Left lung (tissue), 10 donors: Measurements from ENCODE around the gene KRT16. TPM values are rescaled to one million over a fixed set of nuclear protein-coding genes. Genes with fewer than 3 reads are reported as not detected.
"Not testable (repeated sequence)": the region's sequence is repeated elsewhere in the genome, so short reads cannot be mapped to it uniquely, and the experiment has no call there.

Experiments used
- ATAC-seq: fragments of 200-7000 bp; cut with Tn5 transposase; one replicate; pipeline ENCODE4 v1.9.1; 2020; ENCODE audit warnings: moderate library complexity
- DNase-seq, 4 donors: peaks; one replicate each; pipeline ENCODE4 v3.0.0-alpha.2; 2013 to 2020
- H3K27ac ChIP-seq, 2 donors: fragments of 200-600 bp; sonication (generic) in 1 of 2; one replicate each; pipeline versions ENCODE4 v1.5.0 to v1.8.0; 2020 to 2021
- H3K27me3 ChIP-seq, 2 donors: fragments of 200-600 bp; sonication (generic) in 1 of 2; one replicate each; pipeline versions ENCODE4 v1.5.0 to v1.8.0; 2020 to 2021
- H3K36me3 ChIP-seq, 2 donors: fragments of 200-600 bp; sonication (generic) in 1 of 2; one replicate each; pipeline versions ENCODE4 v1.5.0 to v1.8.0; 2020 to 2021
- H3K4me1 ChIP-seq, 2 donors: fragments of 200-600 bp; one replicate each; pipeline ENCODE4 v1.8.0; 2021
- H3K4me3 ChIP-seq, 2 donors: fragments of 200-600 bp; sonication (generic) in 1 of 2; one replicate each; pipeline versions ENCODE4 v1.5.0 to v1.8.0; 2020 to 2021; ENCODE audit warnings: mild to moderate bottlenecking in 1 of 2
- H3K9me3 ChIP-seq, 2 donors: fragments of 200-600 bp; sonication (generic) in 1 of 2; one replicate each; pipeline versions ENCODE4 v1.5.0 to v1.8.0; 2020 to 2021
- intact Hi-C, 2 donors: fragments of 100-400 bp; cut with DNase I; formaldehyde crosslinking; loops; one replicate each; pipeline versions ENCODE4 v1.11.2 to v1.14.2; 2022
- polyA plus RNA-seq, 6 donors: library from polyadenylated mRNA; unstranded; fragments of 120-200 nt; gene quantifications; one replicate each; pipeline ENCODE4 v1.2.1, GENCODE V29; 2013; ENCODE audit not compliant: insufficient read length in 6 of 6
- total RNA-seq, 2 donors: library from RNA; stranded (reverse); fragmentation: NEBNext Ultra II Directional; extraction: Animal tissue kit (Norgen Biotek cat#: 25700); gene quantifications; one replicate each; pipeline ENCODE4 v1.2.1, GENCODE V29; 2021
- TF ChIP-seq, protein P1 (sequence below), 2 donors: fragments of 200-600 bp; sonication (generic) in 1 of 2; IDR thresholded peaks; one replicate each; pipeline versions ENCODE4 v1.5.0 to v1.8.0; 2021; ENCODE audit warnings: antibody characterized with exemption in 2 of 2
- donor health status: DM: no; HTN: yes; CAD: no.
- donor health status: DM: no; HTN: no; CAD: no.

The KRT16 gene
- total and polyA plus RNA-seq, 8 donors, result 0.65 to 1.0 TPM; not detected in 6

- Histone ChIP-seq H3K9me3 (no peaks in the 10 kb centered on the region), H3K27ac (no peak overlapping the region), H3K4me1 (no peaks in the 10 kb centered on the region), H3K4me3 (no peak overlapping the region), H3K27me3 (peaks cover 0 to 34% of the 10 kb centered on the region in 2 donors), H3K36me3 (no peaks in the 10 kb centered on the region)
- ATAC-seq, result no peak
- TF ChIP-seq, protein P1, sequence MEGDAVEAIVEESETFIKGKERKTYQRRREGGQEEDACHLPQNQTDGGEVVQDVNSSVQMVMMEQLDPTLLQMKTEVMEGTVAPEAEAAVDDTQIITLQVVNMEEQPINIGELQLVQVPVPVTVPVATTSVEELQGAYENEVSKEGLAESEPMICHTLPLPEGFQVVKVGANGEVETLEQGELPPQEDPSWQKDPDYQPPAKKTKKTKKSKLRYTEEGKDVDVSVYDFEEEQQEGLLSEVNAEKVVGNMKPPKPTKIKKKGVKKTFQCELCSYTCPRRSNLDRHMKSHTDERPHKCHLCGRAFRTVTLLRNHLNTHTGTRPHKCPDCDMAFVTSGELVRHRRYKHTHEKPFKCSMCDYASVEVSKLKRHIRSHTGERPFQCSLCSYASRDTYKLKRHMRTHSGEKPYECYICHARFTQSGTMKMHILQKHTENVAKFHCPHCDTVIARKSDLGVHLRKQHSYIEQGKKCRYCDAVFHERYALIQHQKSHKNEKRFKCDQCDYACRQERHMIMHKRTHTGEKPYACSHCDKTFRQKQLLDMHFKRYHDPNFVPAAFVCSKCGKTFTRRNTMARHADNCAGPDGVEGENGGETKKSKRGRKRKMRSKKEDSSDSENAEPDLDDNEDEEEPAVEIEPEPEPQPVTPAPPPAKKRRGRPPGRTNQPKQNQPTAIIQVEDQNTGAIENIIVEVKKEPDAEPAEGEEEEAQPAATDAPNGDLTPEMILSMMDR (IDR thresholded peaks at IDR 0.05), result no peak
- DNase-seq, result no peak
- intact Hi-C loops, result no loop called here
Measured at GRCh38 chr17:41619036-41619926, 6.7 kb upstream of the KRT16 start.

DNA sequence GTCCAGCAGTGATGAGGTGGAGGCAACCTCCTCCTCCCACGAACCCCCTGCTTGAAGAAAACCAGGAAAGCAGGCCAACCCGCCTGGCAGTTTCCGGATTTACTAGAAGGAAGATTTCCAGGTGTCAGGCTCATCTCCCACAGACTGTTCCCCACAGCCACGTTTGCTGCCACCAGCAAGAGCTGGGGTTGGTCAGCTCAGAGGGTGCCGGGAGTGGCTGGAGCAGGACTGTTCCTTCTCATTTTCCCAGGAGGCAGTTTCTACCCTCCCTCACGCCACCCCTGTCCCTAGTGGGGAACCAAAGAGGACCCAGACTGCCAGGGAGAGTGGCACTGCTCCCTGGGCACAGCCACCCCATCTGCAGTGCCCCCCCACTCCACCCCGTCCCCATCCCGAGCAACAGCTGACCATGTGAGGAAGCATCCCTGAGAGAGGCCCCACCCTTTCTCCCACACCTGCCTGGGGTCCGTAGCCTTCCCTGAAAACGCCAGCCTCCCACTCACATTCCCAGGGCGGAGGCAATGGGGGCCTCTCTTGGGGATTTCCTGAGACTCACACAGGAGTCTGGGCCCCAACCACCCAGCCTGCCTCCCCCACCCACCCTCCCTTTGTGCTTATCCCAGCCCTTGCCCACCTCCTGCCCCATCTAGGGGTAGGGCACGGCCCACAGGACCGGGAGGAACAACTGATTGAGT lies 5.9 kb upstream of the KRT16 start:
- no peak for DNase-seq
- Histone ChIP-seq H3K9me3 (no peaks in the 10 kb centered on the region), H3K4me1 (no peaks in the 10 kb centered on the region), H3K4me3 (no peak overlapping the region), H3K27ac (no peak overlapping the region), H3K36me3 (no peaks in the 10 kb centered on the region), H3K27me3 (peaks cover 0 to 34% of the 10 kb centered on the region in 2 donors)
- no peak for ATAC-seq
- intact Hi-C loops, result no loop called here
- TF ChIP-seq, protein P1 (IDR thresholded peaks at IDR 0.05), result no peak

DNA sequence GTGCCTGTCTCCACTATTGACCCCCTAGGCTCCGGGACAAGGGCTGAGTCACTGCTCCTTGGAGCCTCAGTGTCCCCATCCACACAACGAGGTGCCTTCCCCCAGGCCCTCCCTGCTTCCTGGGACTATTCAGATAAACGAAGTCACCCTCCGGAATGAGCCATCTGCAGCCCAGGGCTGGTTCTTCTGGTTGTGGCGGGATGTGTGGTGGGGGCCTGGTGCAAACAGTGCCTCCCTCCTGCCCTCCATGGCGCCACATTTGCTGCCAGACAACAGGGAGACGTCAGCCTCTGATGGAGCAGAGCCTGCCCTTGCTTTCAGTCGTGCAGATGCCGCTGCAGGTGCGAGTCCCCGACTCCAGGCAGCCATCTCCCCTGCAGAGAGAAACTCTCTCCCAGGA lies 5.1 kb upstream of the KRT16 start:
- H3K4me1 ChIP-seq, result no peaks in the 10 kb centered on the region
- H3K27me3 ChIP-seq, result peaks cover 0 to 34% of the 10 kb centered on the region in 2 donors
- no peaks in the 10 kb centered on the region for H3K9me3 ChIP-seq
- TF ChIP-seq, protein P1 (IDR thresholded peaks at IDR 0.05), result no peak
- intact Hi-C loops, result no loop called here
- H3K27ac ChIP-seq, result no peak overlapping the region
- no peaks in the 10 kb centered on the region for H3K36me3 ChIP-seq
- DNase-seq (no peak), ATAC-seq (no peak)
- H3K4me3 ChIP-seq, result no peak overlapping the region

- intact Hi-C loops, result no loop called here
- Histone ChIP-seq H3K36me3 (no peaks in the 10 kb centered on the region), H3K27ac (no peak overlapping the region), H3K4me1 (no peaks in the 10 kb centered on the region), H3K4me3 (no peak overlapping the region), H3K27me3 (peaks cover 0 to 34% of the 10 kb centered on the region in 2 donors), H3K9me3 (no peaks in the 10 kb centered on the region)
- ATAC-seq (no peak), DNase-seq (no peak)
- TF ChIP-seq, protein P1 (IDR thresholded peaks at IDR 0.05), result no peak
Measured at GRCh38 chr17:41617136-41617535, 4.6 kb upstream of the KRT16 start.

DNA sequence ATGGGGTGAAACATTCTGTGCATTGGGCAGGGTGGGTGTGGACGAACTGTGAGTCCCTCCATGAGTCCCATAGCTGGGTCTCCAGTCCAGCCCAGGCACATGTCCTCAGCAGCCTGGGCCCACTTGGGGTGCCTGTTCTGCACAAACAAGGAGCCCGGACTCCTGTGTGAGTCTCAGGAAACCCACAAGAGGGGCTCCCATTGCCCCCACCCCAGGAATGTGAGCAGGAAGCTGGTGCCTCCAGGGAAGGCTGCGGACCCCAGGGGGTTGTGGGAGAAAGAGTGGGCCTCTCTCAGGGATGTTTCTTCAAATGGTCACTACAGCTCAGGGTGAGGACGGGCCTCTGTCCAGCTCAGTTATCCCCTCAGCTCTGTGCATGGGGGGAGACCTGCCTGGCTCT lies 3.9 kb upstream of the KRT16 start:
- H3K36me3 ChIP-seq, DNase-seq, H3K4me3 ChIP-seq, H3K9me3 ChIP-seq, ATAC-seq, H3K27ac ChIP-seq, intact Hi-C loops, H3K4me1 ChIP-seq: not testable (repeated sequence)
- H3K27me3 ChIP-seq, result peaks cover 0 to 37% of the 10 kb centered on the region in 2 donors
